ENCODE measurements around the gene FAM187B. TPM values are rescaled to one million over a fixed set of nuclear protein-coding genes. Genes with fewer than 3 reads are reported as not detected.

The FAM187B gene
- total RNA-seq, 1 donor from 2014 or later: not detected

- no peaks in the 10 kb centered on the region for H3K36me3 Mint-ChIP-seq (ENCODE audit: low read depth, unreplicated experiment)
- TF ChIP-seq CTCF (IDR thresholded peaks at IDR 0.05; ENCODE audit: insufficient read depth, low read depth, low read length): no peak
- TF ChIP-seq EZH2 (IDR thresholded peaks at IDR 0.05; ENCODE audit: insufficient read depth, low read length): no peak
- H3K36me3 ChIP-seq (ENCODE audit: insufficient read depth, low read length): no peaks in the 10 kb centered on the region
Observed at GRCh38 chr19:35262101-35262761, 33.7 kb upstream of the FAM187B start.

GRCh38 chr19:35261356-35262100, 33.0 kb upstream of the FAM187B start:
- Mint-ChIP-seq H3K27ac (ENCODE audit: unreplicated experiment) (no peak overlapping the region), H3K9me3 (ENCODE audit: unreplicated experiment) (no peaks in the 10 kb centered on the region), H3K4me3 (ENCODE audit: unreplicated experiment) (no peak overlapping the region), H3K27me3 (ENCODE audit: low read depth, unreplicated experiment) (no peaks in the 10 kb centered on the region), H3K36me3 (ENCODE audit: low read depth, unreplicated experiment) (no peaks in the 10 kb centered on the region), H3K4me1 (ENCODE audit: low read depth, unreplicated experiment) (peaks cover 5% of the 10 kb centered on the region)
- Histone ChIP-seq H3K36me3 (ENCODE audit: insufficient read depth, low read length) (no peaks in the 10 kb centered on the region), H3K79me2 (ENCODE audit: insufficient read depth, low read length) (peaks cover 2% of the 10 kb centered on the region), H3K4me2 (ENCODE audit: low read length) (no peak overlapping the region), H3K27me3 (ENCODE audit: insufficient read depth, low read length) (no peaks in the 10 kb centered on the region), H3K9ac (ENCODE audit: low read length) (no peak overlapping the region), H4K20me1 (ENCODE audit: insufficient read depth, low read length) (no peaks in the 10 kb centered on the region), H3K4me3 (ENCODE audit: insufficient read depth, low read depth, low read length) (no peak overlapping the region), H3K27ac (ENCODE audit: low read depth, low read length) (no peak overlapping the region), H3K9me3 (ENCODE audit: insufficient read depth, low read depth, low read length) (no peaks in the 10 kb centered on the region), H2AFZ (ENCODE audit: low read depth, low read length) (no peak overlapping the region), H3K4me1 (ENCODE audit: insufficient read depth, low read length) (peaks cover 1% of the 10 kb centered on the region)
- TF ChIP-seq CTCF (IDR thresholded peaks at IDR 0.05; ENCODE audit: insufficient read depth, low read depth, low read length) (no peak), EZH2 (IDR thresholded peaks at IDR 0.05; ENCODE audit: insufficient read depth, low read length) (no peak)
- FAIRE-seq (no peak), DNase-seq (ENCODE audit: low read depth) (no peak)

More at GRCh38 chr19:35262101-35262761, 33.7 kb upstream of the FAM187B start:
- Mint-ChIP-seq H3K27ac (ENCODE audit: unreplicated experiment) (no peak overlapping the region), H3K4me3 (ENCODE audit: unreplicated experiment) (no peak overlapping the region), H3K4me1 (ENCODE audit: low read depth, unreplicated experiment) (peaks cover 5% of the 10 kb centered on the region), H3K27me3 (ENCODE audit: low read depth, unreplicated experiment) (no peaks in the 10 kb centered on the region), H3K9me3 (ENCODE audit: unreplicated experiment) (no peaks in the 10 kb centered on the region)
- no peak overlapping the region for H3K9ac ChIP-seq (ENCODE audit: low read length)
- no peak overlapping the region for H3K4me3 ChIP-seq (ENCODE audit: insufficient read depth, low read depth, low read length)
- H3K27ac ChIP-seq (ENCODE audit: low read depth, low read length): no peak overlapping the region
- DNase-seq (ENCODE audit: low read depth) (no peak), FAIRE-seq (no peak)
- no peak overlapping the region for H2AFZ ChIP-seq (ENCODE audit: low read depth, low read length)
- H3K4me2 ChIP-seq (ENCODE audit: low read length): no peak overlapping the region
- no peaks in the 10 kb centered on the region for H3K9me3 ChIP-seq (ENCODE audit: insufficient read depth, low read depth, low read length)
- H3K79me2 ChIP-seq (ENCODE audit: insufficient read depth, low read length): peaks cover 9% of the 10 kb centered on the region
- no peaks in the 10 kb centered on the region for H3K27me3 ChIP-seq (ENCODE audit: insufficient read depth, low read length)
- H3K4me1 ChIP-seq (ENCODE audit: insufficient read depth, low read length): peaks cover 5% of the 10 kb centered on the region
- no peaks in the 10 kb centered on the region for H4K20me1 ChIP-seq (ENCODE audit: insufficient read depth, low read length)

Data from astrocyte (in vitro differentiated cells and primary cell).